Endothelial cell of umbilical vein (primary cell): ENCODE measurements around the gene PDE8B.

Source experiments
- CTCF ChIP-seq, 2 donors: IDR thresholded peaks; 1 replicate in 1 of 2; 2 replicates in 1 of 2; pipeline ENCODE4 v1.5.1; 2011; ENCODE audit warnings: low read length in 2 of 2, mild to moderate bottlenecking in 2 of 2, moderate library complexity in 2 of 2, control low read depth in 1 of 2, inconsistent platforms in 1 of 2, low read depth in 1 of 2; ENCODE audit not compliant: insufficient read depth in 1 of 2; ENCODE audit errors: extremely low read depth in 1 of 2
- EZH2 ChIP-seq: IDR thresholded peaks from 2 replicates; pipeline ENCODE4 v1.6.1; 2012; ENCODE audit warnings: borderline replicate concordance, low read depth, mild to moderate bottlenecking, moderate library complexity, low read length, inconsistent platforms; ENCODE audit not compliant: severe bottlenecking
- GATA2 ChIP-seq: IDR thresholded peaks from 2 replicates; pipeline ENCODE4 v1.7.0; 2011; ENCODE audit warnings: low read depth, mild to moderate bottlenecking, moderate library complexity, mixed read lengths, low read length; ENCODE audit not compliant: insufficient read length, insufficient read depth
- POLR2A ChIP-seq: IDR thresholded peaks from 2 replicates; pipeline ENCODE4 v1.6.1; 2012; ENCODE audit warnings: low read depth, mild to moderate bottlenecking, control low read depth, low read length

GRCh38 chr5:77202145-77202544 is 8.3 kb upstream of the PDE8B start:
- no peak for TF ChIP-seq CTCF (IDR thresholded peaks at IDR 0.05; ENCODE audit: extremely low read depth in 1 of 2, insufficient read depth in 1 of 2, low read depth in 1 of 2, low read length in 2 of 2)
- TF ChIP-seq EZH2, result no peak
- no peak for TF ChIP-seq POLR2A
- TF ChIP-seq GATA2, result no peak
